Adrenal gland (tissue), 12 donors: Measurements from ENCODE around the gene POC1A. TPM values are rescaled to one million over a fixed set of nuclear protein-coding genes. Genes with fewer than 3 reads are reported as not detected.

ENCODE experiments used
- DNase-seq, 7 donors: peaks; one replicate each; pipeline ENCODE4 v3.0.0-alpha.2; 2019 to 2020
- H3K27ac ChIP-seq, 5 donors: fragments of 200-600 bp; sonication (generic) in 4 of 5; 1 replicate in 3 of 5; 2 replicates in 2 of 5; pipeline versions ENCODE4 v1.5.1 to v1.8.0; 2016 to 2020; ENCODE audit warnings: mild to moderate bottlenecking in 1 of 5
- H3K27me3 ChIP-seq: fragments of 200-600 bp; 2 replicates; pipeline ENCODE4 v1.8.0; 2021
- H3K36me3 ChIP-seq, 2 donors: fragments of 200-600 bp; replicated peaks in 1 of 2; 1 replicate in 1 of 2; 2 replicates in 1 of 2; pipeline versions ENCODE4 v1.5.1 to v1.8.0; 2018 to 2022
- H3K4me1 ChIP-seq, 2 donors: fragments of 200-600 bp; replicated peaks in 1 of 2; 1 replicate in 1 of 2; 2 replicates in 1 of 2; pipeline versions ENCODE4 v1.5.1 to v1.8.0; 2018 to 2021
- H3K4me3 ChIP-seq, 4 donors: fragments of 200-600 bp; sonication (generic) in 3 of 4; one replicate each; pipeline ENCODE4 v1.5.1; 2016 to 2018
- H3K9me3 ChIP-seq, 3 donors: fragments of 200-600 bp; sonication (generic) in 1 of 3; replicated peaks in 1 of 3; 1 replicate in 2 of 3; 2 replicates in 1 of 3; pipeline versions ENCODE4 v1.5.1 to v1.8.0; 2016 to 2021
- CTCF ChIP-seq, 6 experiments: fragments of 450-650 bp in 4 of 6; fragments of 200-600 bp in 2 of 6; sonication (generic) in 1 of 6; IDR thresholded peaks; 1 replicate in 5 of 6; 2 replicates in 1 of 6; pipeline versions ENCODE4 v1.5.1 to v1.8.0; 2016 to 2021; ENCODE audit warnings: antibody characterized with exemption in 6 of 6, mild to moderate bottlenecking in 2 of 6, moderate library complexity in 1 of 6
- POLR2A ChIP-seq, 2 donors: fragments of 450-650 bp; IDR thresholded peaks; one replicate each; pipeline ENCODE4 v1.6.1; 2017; ENCODE audit warnings: antibody characterized with exemption in 2 of 2, mild to moderate bottlenecking in 2 of 2, moderate library complexity in 1 of 2
- WGBS, 4 donors: extraction: QIAGEN DNeasy Blood & Tissue Kit in 2 of 4; methylation state at CpG; one replicate each; pipeline versions ENCODE4 v1.1.5 to v1.1.7; 2013 to 2017; 5-methylcytosine and 5-hydroxymethylcytosine counted together
- intact Hi-C, 2 donors: fragments of 100-400 bp; cut with DNase I; formaldehyde crosslinking; loops; one replicate each; pipeline versions ENCODE4 v1.14.1 to v1.15.0; 2022 to 2023
- polyA plus RNA-seq, 3 donors: library from polyadenylated mRNA; stranded (reverse); fragments of 200-250 nt in 2 of 3; fragments of 350-450 nt in 1 of 3; fragmentation: Illumina TruSeq in 1 of 3; extraction: RNeasy Lipid Tissue Mini Kit (QIAGEN cat#74804) in 1 of 3; gene quantifications; one replicate each; pipeline ENCODE4 v1.2.3, GENCODE V29; 2013 to 2014
- total RNA-seq, 9 donors: library from RNA; depleted of rRNA in 4 of 9; stranded (reverse); fragments of >200 nt in 4 of 9; fragments of 120-200 nt in 1 of 9; fragmentation: NEBNext Ultra II Directional in 1 of 9; extraction: Animal tissue kit (Norgen Biotek cat#: 25700) in 1 of 9; gene quantifications; one replicate each; pipeline versions ENCODE4 v1.1.0 to v1.2.4, GENCODE V29; 2013 to 2023
- donor health status: healthy with polysubstance abuse.
- donor health status: Bipolar disorder and iron deficiency.
- donor health status: DM: yes; HTN: yes; CAD: no.
- donor health status: DM: no; HTN: no; CAD: no.
- donor health status: DM: no; HTN: no; CAD: no.
- donor health status: DM: yes; HTN: yes; CAD: no.

The POC1A gene
- total and polyA plus RNA-seq, 12 donors: 2.0 to 8.4 (median 5.5) TPM

- no peaks in the 10 kb centered on the region for H3K9me3 ChIP-seq
- no peaks in the 10 kb centered on the region for H3K27me3 ChIP-seq
- peak overlapping the region in 3 of 4 donors; percentile 22 to 54 (median 36) for H3K4me3 ChIP-seq
- intact Hi-C loops: loop anchor here in 1 of 2 donors (5.0 kb wide), 1 partner anchor 55 kb away; no protein-coding TSS in a partner anchor
- TF ChIP-seq CTCF (IDR thresholded peaks at IDR 0.05) (no peak), POLR2A (IDR thresholded peaks at IDR 0.05) (peak in 1 of 2 donors; percentile 68)
- peak overlapping the region; percentile 5 to 91 (median 71) for H3K27ac ChIP-seq
- 0 to 1% (median 1%) methylated on average over 18 to 55 of the region's 55 CpGs for WGBS, 4 donors
- peaks cover 11 to 46% of the 10 kb centered on the region in 2 donors for H3K4me1 ChIP-seq
- peaks cover 0 to 15% of the 10 kb centered on the region in 2 donors for H3K36me3 ChIP-seq
- peak; percentile 99 to 100 (median 100) for DNase-seq
Measured at GRCh38 chr3:52056968-52057811, 97.0 kb downstream of the POC1A start.

- Histone ChIP-seq H3K36me3 (peaks cover 0 to 20% of the 10 kb centered on the region in 2 donors), H3K4me3 (peak within 1 kb of the TSS in 3 of 4 donors; percentile 36 to 54 (median 37)), H3K27ac (peak within 1 kb of the TSS; percentile 5 to 91 (median 71)), H3K4me1 (peaks cover 17 to 53% of the 10 kb centered on the region in 2 donors), H3K27me3 (no peaks in the 10 kb centered on the region), H3K9me3 (no peaks in the 10 kb centered on the region)
- TF ChIP-seq CTCF (IDR thresholded peaks at IDR 0.05) (peak in 1 of 6 experiments; percentile 4), POLR2A (IDR thresholded peaks at IDR 0.05) (no peak)
- intact Hi-C loops: loop anchor here in 1 of 2 donors (5.0 kb wide), 1 partner anchor 54 kb away; no protein-coding TSS in a partner anchor
- DNase-seq: peak; percentile 45 to 79 (median 67)
- WGBS, 4 donors: 0 to 8% (median 1%) methylated on average over 2 to 51 of the region's 51 CpGs
Measured at GRCh38 chr3:52056521-52056967, 97.7 kb downstream of the POC1A start, which contains the start of gene DUSP7. Gene DUSP7, minus strand, starts transcription at chr3:52056571. Its CDS starts 205 bp downstream, at chr3:52056366.

DNA sequence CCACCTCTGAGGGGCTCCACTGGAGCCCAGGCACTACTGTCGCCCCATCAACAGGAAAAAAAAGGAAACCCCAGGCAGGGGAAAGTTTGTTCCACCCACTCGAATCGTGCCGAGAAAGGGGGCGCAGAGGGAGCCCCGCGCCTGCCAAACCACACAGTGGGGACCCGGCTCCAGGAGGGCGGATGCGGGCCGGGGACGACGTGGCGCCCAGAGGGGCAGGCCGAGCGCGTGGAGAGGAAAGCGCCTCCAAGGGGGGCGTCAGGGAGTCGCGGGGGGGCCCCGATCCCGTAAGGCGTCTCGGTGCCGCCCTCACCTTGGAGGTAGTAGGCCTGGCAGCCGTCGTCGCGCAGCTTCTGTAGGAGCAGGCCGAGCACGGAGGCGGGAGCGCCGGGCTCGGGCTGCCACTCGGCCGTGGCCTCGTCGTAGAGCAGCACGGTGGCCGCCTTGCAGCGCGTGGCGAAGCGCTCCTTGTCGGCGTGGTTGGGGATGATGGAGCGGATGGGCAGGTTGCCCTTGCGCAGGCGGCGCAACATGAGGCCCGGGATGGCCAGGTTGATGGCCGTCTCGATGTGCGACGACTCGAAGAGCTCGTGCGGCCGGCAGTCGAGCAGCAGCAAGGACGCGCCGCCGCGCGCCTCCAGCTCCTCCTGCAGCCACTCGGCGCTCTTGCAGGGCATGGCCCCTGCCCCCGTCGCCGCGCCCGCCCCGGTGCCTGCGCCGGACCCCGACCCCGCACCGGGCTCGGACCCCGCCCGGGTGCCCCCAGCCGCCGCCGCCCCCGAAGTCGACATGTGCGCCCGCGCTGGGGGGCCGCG, 98.5 kb downstream of the POC1A start:
- intact Hi-C loops: loop anchor here in 1 of 2 donors (5.0 kb wide), 1 partner anchor 53 kb away; no protein-coding TSS in a partner anchor
- TF ChIP-seq CTCF (IDR thresholded peaks at IDR 0.05) (peak in 3 of 6 experiments; percentile 15 to 22 (median 22)), POLR2A (IDR thresholded peaks at IDR 0.05) (no peak)

More for the DNA sequence above, 98.5 kb downstream of the POC1A start:
- Histone ChIP-seq H3K4me1 (peaks cover 23 to 61% of the 10 kb centered on the region in 2 donors), H3K27ac (peak overlapping the region in 4 of 5 donors; percentile 16 to 91 (median 74)), H3K36me3 (peaks cover 0 to 28% of the 10 kb centered on the region in 2 donors), H3K27me3 (no peaks in the 10 kb centered on the region), H3K9me3 (no peaks in the 10 kb centered on the region), H3K4me3 (peak overlapping the region in 3 of 4 donors; percentile 35 to 54 (median 37))
- DNase-seq: peak; percentile 53 to 76 (median 59)
- WGBS, 4 donors: 1 to 6% (median 4%) methylated on average over 39 to 94 of the region's 94 CpGs
